Stimulated activated CD8-positive, alpha-beta memory T cell treated with anti-CD3 and anti-CD28 coated beads, Interleukin-4, amount 100 ng/mL, for 1 hour (primary cell): Measurements from ENCODE around the gene CDC37L1.
A peak's percentile ranks its signal among the peaks of the same experiment; 100 is the strongest.

Experiments
- DNase-seq, 2 donors: peaks; one replicate each; pipeline ENCODE4 v3.0.0-alpha.2; 2020; ENCODE audit warnings: low read depth in 2 of 2, low spot score in 1 of 2

CDC37L1 gene

DNA sequence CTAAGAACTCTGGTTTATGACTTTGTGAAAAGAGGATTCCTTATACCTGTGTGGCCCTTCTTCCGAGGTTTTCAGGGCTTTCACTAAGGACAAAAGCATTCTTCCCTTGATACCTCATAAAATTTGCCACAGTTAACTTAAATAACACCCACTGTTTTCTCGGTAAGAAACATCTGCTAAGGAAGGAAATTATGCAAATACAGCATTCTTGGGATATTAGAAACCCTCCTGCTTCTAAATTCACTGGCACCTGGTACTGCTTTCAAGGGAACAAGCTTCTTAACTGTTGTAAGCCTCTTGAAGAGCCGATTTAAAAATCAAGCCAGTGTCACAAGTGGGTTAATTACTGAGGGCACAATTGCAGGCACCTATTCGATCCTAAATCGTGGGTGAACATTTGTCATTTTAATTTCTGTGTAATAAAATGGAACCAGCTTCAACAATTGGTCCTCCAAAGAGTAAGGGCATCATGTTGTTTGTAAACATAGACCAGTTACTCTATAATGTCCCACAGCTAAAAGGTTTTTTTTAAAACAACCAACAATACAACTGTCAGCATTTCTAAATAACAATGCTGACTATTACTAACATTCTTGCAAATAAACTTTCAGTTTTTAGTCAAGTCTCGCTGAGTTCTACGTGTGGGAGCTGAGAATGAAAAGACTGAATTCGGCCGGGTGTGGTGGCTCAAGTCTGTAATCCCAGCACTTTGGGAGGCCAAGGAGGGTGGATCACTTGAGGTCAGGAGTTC is 35.1 kb downstream of the CDC37L1 start:
- DNase-seq = no peak

GRCh38 chr9:4716163-4716562 is 36.8 kb downstream of the CDC37L1 start:
- no peak for DNase-seq

GRCh38 chr9:4717815-4718214 is 38.4 kb downstream of the CDC37L1 start:
- no peak for DNase-seq

- DNase-seq = no peak
Measured at GRCh38 chr9:4718911-4719310, 39.5 kb downstream of the CDC37L1 start.

DNA sequence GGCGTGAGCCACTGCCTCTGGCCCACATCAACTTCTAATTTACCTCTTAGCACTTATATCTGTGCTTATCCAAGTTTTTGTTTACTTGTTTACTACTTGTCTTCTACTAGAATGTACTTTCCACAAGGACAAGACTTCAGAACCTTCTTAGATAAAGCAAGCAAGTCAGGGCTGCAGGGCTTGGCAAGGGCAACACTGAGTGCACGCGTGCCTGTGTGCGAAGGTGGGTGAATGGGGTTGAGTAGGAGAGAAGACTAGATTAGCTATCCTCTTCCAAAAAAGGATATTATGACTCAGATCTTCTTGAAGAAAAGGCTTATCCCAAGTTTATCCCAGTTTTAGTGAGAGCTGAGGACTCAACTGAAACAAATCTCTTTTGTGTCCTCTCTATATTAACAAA is 42.4 kb downstream of the CDC37L1 start:
- DNase-seq = no peak

DNA sequence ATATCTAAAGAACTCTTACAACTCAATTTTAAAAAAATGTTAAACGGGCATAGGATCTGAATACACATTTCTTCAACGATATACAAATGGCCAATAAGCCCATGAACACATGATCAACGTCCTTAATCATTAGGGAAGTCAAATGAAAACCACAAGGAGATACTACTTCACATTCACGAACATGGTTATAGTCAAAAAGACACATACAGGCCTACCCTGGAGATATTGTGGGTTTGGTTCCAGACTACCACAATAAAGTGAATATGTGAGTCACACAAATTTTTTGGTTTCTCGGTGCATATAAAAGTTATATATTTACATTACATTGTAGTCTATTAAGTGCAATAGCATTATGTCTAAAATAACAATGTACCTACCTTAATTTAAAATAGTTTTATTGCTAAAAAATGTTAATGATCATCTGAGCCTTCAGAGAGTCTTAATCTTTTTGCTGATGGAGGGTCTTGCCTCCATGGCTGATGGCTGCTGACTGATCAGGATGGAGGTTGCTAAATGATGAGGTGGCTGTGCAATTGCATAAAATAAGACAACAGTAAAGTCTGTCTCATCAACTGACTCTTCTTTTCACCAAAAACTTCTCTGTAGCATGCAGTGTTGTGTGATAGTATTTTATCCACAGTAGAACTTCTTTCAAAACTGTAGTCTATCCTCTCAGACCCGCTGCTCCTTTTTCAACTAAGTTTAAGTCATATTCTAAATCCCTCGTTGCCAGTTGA is 46.5 kb downstream of the CDC37L1 start:
- no peak for DNase-seq

DNA sequence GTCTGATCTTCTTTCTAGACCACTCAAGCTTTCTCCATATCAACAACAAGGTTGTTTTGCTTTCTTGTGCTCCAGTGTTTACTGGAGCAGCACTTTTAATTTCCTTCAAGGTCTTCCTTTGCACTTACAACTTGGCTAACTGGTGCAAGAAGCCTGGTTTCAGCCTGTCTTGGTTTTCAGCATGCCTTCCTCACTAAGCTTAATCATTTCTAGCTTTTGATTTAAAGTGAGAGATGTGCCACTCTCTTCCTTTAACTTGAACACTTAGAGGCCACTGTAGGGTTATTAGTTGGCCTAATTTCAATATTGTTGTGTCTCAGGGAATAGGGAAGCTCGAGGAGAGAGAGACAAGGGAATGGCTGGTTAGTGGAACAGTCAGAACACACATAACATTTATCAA is 48.2 kb downstream of the CDC37L1 start:
- DNase-seq = no peak

- DNase-seq = no peak
Measured at GRCh38 chr9:4732890-4733289, 53.5 kb downstream of the CDC37L1 start.

- DNase-seq = no peak
Measured at GRCh38 chr9:4734150-4734549, 54.8 kb downstream of the CDC37L1 start.

GRCh38 chr9:4738866-4739586 is 59.7 kb downstream of the CDC37L1 start:
- DNase-seq = no peak

GRCh38 chr9:4739587-4740387 is 60.4 kb downstream of the CDC37L1 start:
- DNase-seq = no peak

DNA sequence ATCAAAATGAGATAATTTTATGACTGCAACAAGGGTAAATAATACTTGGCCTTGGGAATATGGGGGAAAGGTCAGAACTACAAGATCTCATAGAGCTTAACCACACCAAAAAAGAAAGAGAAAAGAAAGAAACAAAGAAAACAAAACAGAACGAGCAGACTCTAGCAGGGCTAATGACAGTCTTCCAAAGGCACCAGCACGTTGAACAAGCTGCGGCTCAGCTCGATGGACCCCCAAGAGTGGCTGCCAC is 60.9 kb downstream of the CDC37L1 start:
- no peak for DNase-seq

DNA sequence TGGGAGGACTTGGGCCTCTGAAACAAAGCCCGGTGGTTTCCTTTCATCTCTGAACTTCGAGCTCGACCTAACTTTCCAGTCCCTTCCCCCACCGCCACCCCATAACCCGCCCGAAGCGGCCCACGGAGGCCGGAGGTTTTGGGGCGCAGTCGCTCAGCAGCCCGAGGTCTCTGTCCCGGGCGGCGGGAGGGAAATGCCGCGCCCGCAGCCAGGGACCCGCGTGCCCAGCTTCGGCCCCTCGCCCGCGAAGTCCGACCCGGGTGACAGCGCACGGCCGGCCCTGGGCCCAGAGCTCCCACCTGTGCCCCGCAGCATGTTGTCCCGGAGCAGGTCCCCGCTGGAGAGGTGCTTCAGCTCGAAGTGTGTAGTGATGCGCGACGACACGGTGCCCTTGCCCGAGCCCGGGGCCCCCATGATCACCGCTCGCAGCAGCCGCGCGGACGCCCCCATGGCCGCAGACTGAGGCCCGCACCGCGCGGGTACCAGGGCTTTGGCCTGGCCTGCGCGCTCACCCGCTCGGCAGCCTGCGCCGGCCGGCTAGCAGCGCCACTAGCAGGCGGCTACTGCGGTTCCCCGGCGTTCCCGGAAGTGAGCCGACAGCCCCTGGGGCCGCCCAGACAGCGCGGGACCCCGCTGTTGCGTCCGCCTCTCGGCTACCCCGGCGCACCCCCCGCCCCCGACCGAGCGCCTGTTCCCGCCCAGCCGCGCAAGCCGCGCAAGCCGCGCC is 61.4 kb downstream of the CDC37L1 start, which contains the start of gene AK3:
Gene AK3, minus strand, starts transcription at position 565 of the 727 bp plus-strand sequence. Its CDS starts 115 bp downstream, at position 450.
- DNase-seq = peak; percentile 56 to 78

DNA sequence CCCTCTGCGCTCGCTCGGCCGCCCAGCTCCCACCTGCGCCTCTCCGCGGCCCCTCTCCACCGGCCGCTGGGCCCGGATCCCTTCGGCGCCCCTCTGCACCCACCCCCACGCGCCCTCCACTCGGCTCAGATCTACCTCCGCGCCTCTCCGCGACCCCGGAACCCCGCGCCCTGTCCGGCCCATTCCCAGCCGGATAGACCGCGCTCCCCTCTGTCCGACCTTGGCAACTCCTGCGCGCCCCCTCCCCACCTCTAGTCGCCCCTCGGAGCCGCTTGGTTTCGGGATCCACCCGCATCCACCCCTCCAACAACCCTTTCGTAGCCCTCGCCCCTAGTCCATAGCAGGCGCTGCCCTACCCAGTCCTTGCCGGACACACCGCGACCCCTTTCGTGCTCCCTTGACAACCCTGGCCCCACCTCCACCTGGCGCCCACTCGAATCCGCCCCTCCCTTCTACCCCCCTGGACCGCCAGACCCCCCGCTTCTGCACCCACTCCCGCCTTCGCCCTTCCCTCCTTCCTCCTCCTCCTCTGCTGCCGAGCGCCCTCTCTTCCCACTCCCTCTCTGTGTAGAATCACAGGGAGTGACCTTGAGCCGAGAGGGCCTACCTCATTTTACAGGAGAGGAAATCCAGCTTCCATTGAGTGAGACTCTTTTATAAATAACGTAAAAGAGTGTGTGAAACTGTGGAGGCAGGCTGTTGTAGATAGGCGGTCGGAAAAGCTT is 62.2 kb downstream of the CDC37L1 start:
- no peak for DNase-seq

DNA sequence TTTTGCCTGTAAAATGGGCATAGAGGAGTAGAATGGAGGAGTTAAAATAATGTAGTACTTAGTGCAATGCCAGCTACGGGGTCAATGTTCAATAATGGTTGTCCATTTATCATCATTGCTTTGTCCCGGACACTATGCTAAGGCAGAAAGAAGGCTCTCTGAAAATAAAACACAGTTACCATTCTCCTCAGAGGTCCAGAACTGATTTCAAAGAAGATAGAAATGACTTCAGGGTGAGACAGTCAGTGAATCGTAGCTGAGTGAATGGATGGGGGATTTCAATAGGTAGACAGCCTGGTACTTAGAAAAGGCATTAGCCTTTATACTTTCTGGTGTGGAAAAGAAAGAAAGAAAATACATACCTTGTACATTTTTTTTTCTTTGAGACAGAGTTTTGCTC is 62.9 kb downstream of the CDC37L1 start:
- no peak for DNase-seq

DNA sequence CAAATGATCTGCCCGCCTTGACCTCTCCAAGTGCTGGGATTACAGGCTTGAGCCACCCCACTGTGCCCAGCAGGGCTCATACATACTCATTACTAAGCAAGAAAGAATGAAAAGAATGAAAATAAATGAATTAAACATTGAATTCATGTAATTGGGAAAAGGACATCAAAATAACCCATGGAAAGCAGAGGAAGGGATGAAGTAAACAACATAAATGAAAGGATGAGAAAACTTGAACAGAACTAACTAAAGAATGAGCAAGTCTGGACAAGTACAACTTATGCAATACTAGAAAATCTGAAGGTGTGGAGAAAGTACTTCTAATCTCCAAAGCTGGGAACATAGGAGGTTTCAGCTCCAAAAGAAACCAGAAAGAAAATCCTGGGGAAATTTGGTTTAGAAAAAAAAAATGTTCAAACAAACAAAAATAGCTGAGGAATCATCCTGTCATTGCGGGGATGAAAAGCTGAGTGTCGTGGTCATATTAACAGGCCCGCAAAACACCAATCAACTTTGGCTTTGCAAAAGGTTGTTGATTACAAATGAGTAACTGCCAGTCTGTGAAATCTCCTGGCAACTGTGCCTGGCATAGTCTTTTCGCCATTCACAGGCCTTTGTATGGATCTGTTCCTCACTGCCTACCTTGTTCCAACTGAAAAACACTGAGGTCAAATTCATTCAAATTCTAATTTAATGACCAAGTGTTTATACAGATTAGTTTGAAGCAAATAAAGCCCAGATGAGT is 63.9 kb downstream of the CDC37L1 start:
- DNase-seq = no peak

- DNase-seq = no peak
Measured at GRCh38 chr9:4746278-4747030, 67.1 kb downstream of the CDC37L1 start.

- no peak for DNase-seq
Measured at GRCh38 chr9:4748612-4749011, 69.2 kb downstream of the CDC37L1 start.
